ENCODE results near the gene NSL1. TPM values are rescaled to one million over a fixed set of nuclear protein-coding genes. Genes with fewer than 3 reads are reported as not detected.

NSL1 gene
- total RNA-seq, 1 experiment from 2014 or later, result 36.4 TPM

GRCh38 chr1:212737559-212737958 lies 54.0 kb downstream of the NSL1 start:
- CTCF ChIA-PET, result interaction anchor here (1.3 to 4.7 kb wide), 2 partner anchors 13 to 73 kb away, joined by 3 to 29 read pairs; no protein-coding TSS in a partner anchor
- BruUV-seq (replicated peaks), result no TSS peak
- Histone ChIP-seq H3K9me3 (ENCODE audit: control insufficient read depth in 1 of 2, insufficient read depth in 1 of 2, low read depth in 1 of 2, low read length in 2 of 2) (no peaks in the 10 kb centered on the region; a peak in 1 of 4 replicates), H3K36me3 (ENCODE audit: control insufficient read depth in 1 of 2, insufficient read depth in 2 of 2, low read length in 2 of 2) (no peaks in the 10 kb centered on the region), H2AFZ (ENCODE audit: low read depth, low read length, poor library complexity, severe bottlenecking) (no peak overlapping the region), H3K4me2 (ENCODE audit: low read length) (no peak overlapping the region), H3K9me2 (ENCODE audit: insufficient read depth) (no peaks in the 10 kb centered on the region), H3K79me2 (ENCODE audit: insufficient read depth, low read length) (peaks cover 6% of the 10 kb centered on the region; the same call in 1 of the 2 replicates), H3K27ac (ENCODE audit: low read depth, low read length) (no peak overlapping the region), H3K9ac (ENCODE audit: low read length) (no peak overlapping the region), H3K4me1 (ENCODE audit: control insufficient read depth in 1 of 2, insufficient read depth in 2 of 2, low read length in 2 of 2) (no peaks in the 10 kb centered on the region), H4K20me1 (ENCODE audit: insufficient read depth) (peaks cover 4% of the 10 kb centered on the region; the same call in 1 of the 2 replicates), H3K27me3 (ENCODE audit: insufficient read depth, low read length) (no peaks in the 10 kb centered on the region), H3K4me3 (replicated peaks in 1 of 2; ENCODE audit: low read depth in 1 of 2, low read length in 2 of 2) (no peak overlapping the region)
- intact Hi-C loops (cut with micrococcal nuclease), result no loop called here
- POLR2A ChIA-PET, result no interaction called here
- DNase-seq (ENCODE audit: low read depth, low spot score) (no peak), ATAC-seq (no peak)
- TF ChIP-seq ZFX (IDR thresholded peaks at IDR 0.05) (no peak), ZNF274 (IDR thresholded peaks at IDR 0.05; ENCODE audit: low read depth, low read length) (no peak), EGR1 (IDR thresholded peaks at IDR 0.05; ENCODE audit: low read depth) (no peak), EZH2phosphoT487 (IDR thresholded peaks at IDR 0.05; ENCODE audit: borderline replicate concordance) (no peak), ZBTB33 (IDR thresholded peaks at IDR 0.05; ENCODE audit: extremely low read depth, insufficient replicate concordance, low read length) (no peak), SP1 (IDR thresholded peaks at IDR 0.05; ENCODE audit: low read depth) (no peak), SIN3A (IDR thresholded peaks at IDR 0.05; ENCODE audit: low read depth) (no peak)
- RAD21 ChIA-PET (ENCODE audit: low non-redundant PET in 1 of 2, low total read pairs in 2 of 2, uncharacterized antibody in 2 of 2, unreplicated experiment in 2 of 2), result no interaction called here

GRCh38 chr1:212733109-212733508 lies 58.5 kb downstream of the NSL1 start:
- CTCF ChIA-PET, result no interaction called here
- H3K4me2 ChIP-seq (ENCODE audit: low read length), result no peak overlapping the region
- H4K20me1 ChIP-seq (ENCODE audit: insufficient read depth), result peaks cover 4% of the 10 kb centered on the region; the same call in 1 of the 2 replicates
- intact Hi-C loops (cut with micrococcal nuclease), result no loop called here
- no peak overlapping the region for H3K9ac ChIP-seq (ENCODE audit: low read length)
- no peak overlapping the region for H2AFZ ChIP-seq (ENCODE audit: low read depth, low read length, poor library complexity, severe bottlenecking)
- H3K27me3 ChIP-seq (ENCODE audit: insufficient read depth, low read length), result no peaks in the 10 kb centered on the region
- H3K36me3 ChIP-seq (ENCODE audit: control insufficient read depth in 1 of 2, insufficient read depth in 2 of 2, low read length in 2 of 2), result no peaks in the 10 kb centered on the region
- no peaks in the 10 kb centered on the region for H3K9me3 ChIP-seq (ENCODE audit: control insufficient read depth in 1 of 2, insufficient read depth in 1 of 2, low read depth in 1 of 2, low read length in 2 of 2)
- BruUV-seq (replicated peaks), result no TSS peak
- POLR2A ChIA-PET, result no interaction called here
- no peak overlapping the region for H3K4me3 ChIP-seq (replicated peaks in 1 of 2; ENCODE audit: low read depth in 1 of 2, low read length in 2 of 2)
- no peak overlapping the region for H3K27ac ChIP-seq (ENCODE audit: low read depth, low read length)
- H3K4me1 ChIP-seq (ENCODE audit: control insufficient read depth in 1 of 2, insufficient read depth in 2 of 2, low read length in 2 of 2), result no peaks in the 10 kb centered on the region
- no peaks in the 10 kb centered on the region for H3K9me2 ChIP-seq (ENCODE audit: insufficient read depth)
- DNase-seq (ENCODE audit: low read depth, low spot score), result no peak
- no peak for ATAC-seq
- RAD21 ChIA-PET (ENCODE audit: low non-redundant PET in 1 of 2, low total read pairs in 2 of 2, uncharacterized antibody in 2 of 2, unreplicated experiment in 2 of 2), result no interaction called here
- H3K79me2 ChIP-seq (ENCODE audit: insufficient read depth, low read length), result no peaks in the 10 kb centered on the region
- TF ChIP-seq EZH2phosphoT487 (IDR thresholded peaks at IDR 0.05; ENCODE audit: borderline replicate concordance), result no peak
- no peak for TF ChIP-seq EZH2 (IDR thresholded peaks at IDR 0.05)
- TF ChIP-seq SP1 (IDR thresholded peaks at IDR 0.05; ENCODE audit: low read depth), result no peak
- TF ChIP-seq RAD21 (IDR thresholded peaks at IDR 0.05; ENCODE audit: low read depth), result no peak
- no peak for TF ChIP-seq TCF7L2 (IDR thresholded peaks at IDR 0.05; ENCODE audit: borderline replicate concordance, extremely low read depth, insufficient read depth, insufficient read length)
- no peak for TF ChIP-seq ZNF274 (IDR thresholded peaks at IDR 0.05; ENCODE audit: low read depth, low read length)
- no peak for TF ChIP-seq POLR2AphosphoS5 (IDR thresholded peaks at IDR 0.05; ENCODE audit: low read depth, low read length)
- TF ChIP-seq POLR2A (IDR thresholded peaks at IDR 0.05; ENCODE audit: borderline replicate concordance, extremely low read depth, insufficient read depth, insufficient read length), result no peak
- TF ChIP-seq SIN3A (IDR thresholded peaks at IDR 0.05; ENCODE audit: low read depth), result no peak
- TF ChIP-seq ATF3 (IDR thresholded peaks at IDR 0.05), result no peak
- no peak for TF ChIP-seq REST (IDR thresholded peaks at IDR 0.05; ENCODE audit: low read depth)
- TF ChIP-seq ELF1 (IDR thresholded peaks at IDR 0.05; ENCODE audit: borderline replicate concordance, low read depth), result no peak
- no peak for TF ChIP-seq ZFX (IDR thresholded peaks at IDR 0.05)
- TF ChIP-seq CEBPB (IDR thresholded peaks at IDR 0.05; ENCODE audit: low read depth), result no peak
- TF ChIP-seq EGR1 (IDR thresholded peaks at IDR 0.05; ENCODE audit: low read depth), result no peak
